Measurements from ENCODE around the gene MGMT.

Gene MGMT

DNA sequence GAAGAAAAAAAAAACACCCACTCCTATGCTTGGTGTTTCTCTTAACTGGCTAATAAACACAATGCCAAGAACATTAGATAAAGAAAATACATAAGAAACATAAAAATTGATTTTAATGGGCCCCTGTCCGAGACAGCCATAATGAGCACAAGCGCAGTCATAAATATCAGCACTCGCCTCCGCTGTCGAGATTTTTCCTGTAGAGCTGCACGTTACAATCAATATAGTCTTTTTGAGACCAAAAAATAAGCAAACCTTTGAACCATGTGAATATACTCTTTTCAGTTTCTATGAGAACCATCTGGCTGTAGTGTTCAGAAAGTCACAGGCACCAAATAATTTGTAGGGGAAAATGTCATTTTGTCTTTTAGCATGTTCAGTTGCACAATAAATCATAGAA lies 70.1 kb downstream of the MGMT start:
- Histone ChIP-seq H3K4me1 (ENCODE audit: control insufficient read depth, insufficient read depth, low read length) (no peaks in the 10 kb centered on the region), H3K9me3 (ENCODE audit: control insufficient read depth, low read length) (no peaks in the 10 kb centered on the region), H3K27ac (ENCODE audit: insufficient read depth, low read depth, low read length, poor library complexity, severe bottlenecking) (no peak overlapping the region), H3K27me3 (ENCODE audit: control insufficient read depth, insufficient read depth, low read length, poor library complexity, severe bottlenecking) (no peaks in the 10 kb centered on the region), H3K4me3 (ENCODE audit: insufficient read depth, low read depth, low read length) (no peak overlapping the region), H3K36me3 (ENCODE audit: control insufficient read depth, insufficient read depth, low read length) (no peaks in the 10 kb centered on the region)
- WGBS, 2 experiments, result 95% methylated on average over 6 of the region's 6 CpGs

DNA sequence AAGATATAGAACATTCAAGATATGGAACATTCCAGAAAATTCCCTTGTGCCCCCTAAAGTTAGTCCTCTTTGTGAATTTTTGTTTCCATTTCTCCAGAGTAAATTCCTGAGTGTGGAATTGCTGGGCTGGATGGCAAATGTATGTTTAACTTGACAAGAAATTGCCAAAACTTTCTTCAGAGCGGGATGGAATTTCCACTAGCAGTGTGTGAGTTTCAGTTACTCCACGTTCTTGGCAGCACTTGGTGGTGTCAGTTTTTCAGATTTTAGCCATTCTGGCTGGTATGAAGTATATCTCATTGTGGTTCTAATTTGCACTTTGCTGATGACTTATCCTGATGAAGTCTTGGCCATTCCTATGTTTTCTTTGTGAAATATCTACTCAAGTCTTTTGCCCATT lies 71.2 kb downstream of the MGMT start:
- Histone ChIP-seq H3K4me3 (ENCODE audit: insufficient read depth, low read depth, low read length) (no peak overlapping the region), H3K4me1 (ENCODE audit: control insufficient read depth, insufficient read depth, low read length) (peaks cover 4% of the 10 kb centered on the region), H3K27me3 (ENCODE audit: control insufficient read depth, insufficient read depth, low read length, poor library complexity, severe bottlenecking) (no peaks in the 10 kb centered on the region), H3K36me3 (ENCODE audit: control insufficient read depth, insufficient read depth, low read length) (no peaks in the 10 kb centered on the region), H3K9me3 (ENCODE audit: control insufficient read depth, low read length) (no peaks in the 10 kb centered on the region), H3K27ac (ENCODE audit: insufficient read depth, low read depth, low read length, poor library complexity, severe bottlenecking) (no peak overlapping the region)
- WGBS, 2 experiments, result 90 to 96% methylated on average over 2 of the region's 2 CpGs

DNA sequence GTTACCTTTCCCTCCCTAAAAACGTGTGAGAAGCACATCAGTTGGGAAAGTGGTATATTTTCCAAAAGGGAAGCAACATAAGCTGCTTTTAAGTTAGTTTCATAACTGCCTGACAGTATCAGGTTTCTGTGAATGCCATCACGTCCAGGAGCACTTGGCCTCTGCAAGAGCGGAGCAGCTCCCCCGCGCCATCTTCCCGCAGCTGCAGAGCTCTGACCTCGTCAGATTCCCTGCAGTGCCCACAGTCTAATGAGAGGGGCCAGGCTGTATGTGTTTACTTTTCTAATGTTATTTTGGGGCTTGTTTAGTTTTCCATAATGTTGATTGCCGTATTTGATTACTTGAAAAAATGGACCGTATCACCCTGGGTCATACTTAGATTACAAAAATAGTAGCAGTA lies 74.2 kb downstream of the MGMT start:
- no peak overlapping the region for H3K27ac ChIP-seq (ENCODE audit: insufficient read depth, low read depth, low read length, poor library complexity, severe bottlenecking)
- WGBS, 2 experiments, result 89 to 91% methylated on average over 9 of the region's 9 CpGs
- no peaks in the 10 kb centered on the region for H3K9me3 ChIP-seq (ENCODE audit: control insufficient read depth, low read length)
- peaks cover 7% of the 10 kb centered on the region for H3K4me1 ChIP-seq (ENCODE audit: control insufficient read depth, insufficient read depth, low read length)
- H3K4me3 ChIP-seq (ENCODE audit: insufficient read depth, low read depth, low read length), result no peak overlapping the region
- no peaks in the 10 kb centered on the region for H3K36me3 ChIP-seq (ENCODE audit: control insufficient read depth, insufficient read depth, low read length)
- H3K27me3 ChIP-seq (ENCODE audit: control insufficient read depth, insufficient read depth, low read length, poor library complexity, severe bottlenecking), result no peaks in the 10 kb centered on the region

DNA sequence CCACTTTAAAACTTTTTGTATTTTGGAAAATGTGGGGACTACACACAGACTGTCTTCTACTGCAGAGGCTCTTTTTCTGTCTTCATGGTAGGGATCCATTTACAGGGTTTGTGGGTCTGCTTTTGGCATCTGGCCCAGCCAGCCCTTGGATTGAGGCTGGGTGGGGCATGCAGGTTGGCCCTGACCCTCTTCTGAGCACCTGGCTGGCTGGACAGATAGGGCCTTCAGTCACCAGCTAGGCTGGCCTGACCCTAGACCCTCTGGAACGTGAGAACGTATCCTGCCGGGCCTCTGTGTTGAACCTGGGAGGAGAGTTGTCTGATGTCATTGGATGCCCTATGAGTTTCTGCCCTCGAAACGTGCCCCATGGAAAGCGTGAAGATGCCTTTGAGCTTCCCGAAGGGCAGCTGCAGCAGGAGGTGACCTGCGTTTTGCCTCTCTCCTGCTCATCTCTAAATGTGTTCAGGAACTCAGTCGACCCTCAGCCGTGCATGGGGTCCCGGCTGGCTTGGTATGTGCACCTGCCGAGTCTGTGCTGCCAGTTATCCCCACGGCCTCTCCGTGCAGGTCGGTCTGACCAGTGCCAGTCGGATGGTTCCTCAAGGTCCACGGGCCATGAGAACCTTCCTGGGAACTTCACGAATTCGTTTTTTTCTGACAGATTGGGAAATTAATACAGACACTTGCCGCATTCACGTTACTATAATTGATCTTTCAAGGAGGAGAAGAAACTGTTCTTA lies 74.9 kb downstream of the MGMT start:
- no peak overlapping the region for H3K4me3 ChIP-seq (ENCODE audit: insufficient read depth, low read depth, low read length)
- H3K27ac ChIP-seq (ENCODE audit: insufficient read depth, low read depth, low read length, poor library complexity, severe bottlenecking), result no peak overlapping the region
- no peaks in the 10 kb centered on the region for H3K9me3 ChIP-seq (ENCODE audit: control insufficient read depth, low read length)
- no peaks in the 10 kb centered on the region for H3K27me3 ChIP-seq (ENCODE audit: control insufficient read depth, insufficient read depth, low read length, poor library complexity, severe bottlenecking)
- WGBS, 2 experiments, result 95 to 96% methylated on average over 21 of the region's 21 CpGs
- H3K4me1 ChIP-seq (ENCODE audit: control insufficient read depth, insufficient read depth, low read length), result peaks cover 7% of the 10 kb centered on the region
- no peaks in the 10 kb centered on the region for H3K36me3 ChIP-seq (ENCODE audit: control insufficient read depth, insufficient read depth, low read length)

DNA sequence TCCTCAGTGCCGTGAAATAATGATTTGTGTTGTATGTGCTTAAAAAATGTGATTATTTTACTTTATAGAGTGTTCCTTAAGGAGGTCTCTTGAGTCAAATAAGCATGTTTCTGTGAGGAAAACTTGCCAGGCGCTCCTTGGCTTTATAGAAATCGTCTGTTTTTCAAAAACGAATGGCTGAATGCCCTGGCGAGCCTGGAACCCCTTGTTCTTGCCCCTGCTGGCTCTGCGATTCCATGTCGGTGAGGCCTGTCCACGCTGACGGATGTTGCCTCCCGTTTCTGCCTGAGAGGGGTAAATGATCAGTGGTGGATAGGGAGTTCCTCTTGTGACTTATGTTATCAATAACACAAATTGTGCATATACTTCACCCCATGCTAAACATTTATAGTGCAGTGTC lies 75.5 kb downstream of the MGMT start:
- Histone ChIP-seq H3K9me3 (ENCODE audit: control insufficient read depth, low read length) (no peaks in the 10 kb centered on the region), H3K36me3 (ENCODE audit: control insufficient read depth, insufficient read depth, low read length) (no peaks in the 10 kb centered on the region), H3K27me3 (ENCODE audit: control insufficient read depth, insufficient read depth, low read length, poor library complexity, severe bottlenecking) (no peaks in the 10 kb centered on the region), H3K4me3 (ENCODE audit: insufficient read depth, low read depth, low read length) (no peak overlapping the region), H3K4me1 (ENCODE audit: control insufficient read depth, insufficient read depth, low read length) (peaks cover 7% of the 10 kb centered on the region), H3K27ac (ENCODE audit: insufficient read depth, low read depth, low read length, poor library complexity, severe bottlenecking) (no peak overlapping the region)
- WGBS, 2 experiments, result 91 to 95% methylated on average over 9 of the region's 10 CpGs

DNA sequence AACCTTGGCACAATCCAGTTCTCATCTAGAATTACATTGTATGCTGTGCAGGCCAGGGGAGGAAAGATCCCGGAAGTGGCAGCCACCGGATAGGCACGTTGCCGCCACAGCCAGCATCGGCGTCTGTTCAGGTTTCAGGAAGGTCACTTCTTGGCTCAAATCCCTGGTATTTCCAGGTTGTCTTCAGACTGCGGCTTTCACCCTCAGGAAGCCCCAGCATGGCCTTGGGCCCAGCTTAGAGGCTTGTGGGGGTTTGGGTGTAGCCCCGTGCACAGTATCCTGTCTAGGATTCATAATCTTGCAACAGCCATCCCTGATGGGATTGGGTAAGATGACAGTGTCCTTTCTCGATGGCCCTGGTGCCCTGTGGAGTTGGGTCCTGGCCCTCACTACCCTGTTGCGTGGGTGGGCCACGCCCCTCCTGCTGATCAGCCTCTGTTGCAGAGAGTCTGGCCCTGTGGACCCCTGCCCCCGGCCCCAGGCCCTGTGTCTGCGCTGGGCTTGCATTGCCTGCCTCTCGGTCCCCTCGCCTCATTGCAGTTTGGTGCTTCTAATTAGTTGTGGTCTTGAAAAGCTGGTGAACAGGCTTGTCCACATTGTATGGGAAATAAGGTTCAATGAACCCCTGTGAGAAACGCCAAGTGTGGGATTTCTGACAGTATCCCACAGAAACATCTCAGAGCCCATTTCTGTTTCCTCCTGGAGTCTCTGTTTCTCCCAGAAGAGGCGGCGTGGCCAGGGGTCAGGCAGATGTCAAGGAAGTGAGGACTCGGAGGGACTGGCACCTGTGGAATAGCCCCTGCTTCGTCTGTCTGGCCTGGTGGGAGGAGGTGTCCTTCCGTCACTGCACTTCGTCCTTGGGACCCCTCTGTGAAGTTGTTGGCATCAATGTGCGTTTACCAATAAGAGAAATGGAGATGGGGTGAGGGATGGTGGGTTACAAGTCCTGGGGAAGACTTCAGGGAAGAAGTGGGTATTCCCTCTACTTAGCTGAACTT lies 77.5 kb downstream of the MGMT start:
- no peak overlapping the region for H3K27ac ChIP-seq (ENCODE audit: insufficient read depth, low read depth, low read length, poor library complexity, severe bottlenecking)
- H3K9me3 ChIP-seq (ENCODE audit: control insufficient read depth, low read length), result no peaks in the 10 kb centered on the region
- peaks cover 7% of the 10 kb centered on the region for H3K4me1 ChIP-seq (ENCODE audit: control insufficient read depth, insufficient read depth, low read length)
- 95% methylated on average over 23 of the region's 23 CpGs for WGBS, 2 experiments
- H3K4me3 ChIP-seq (ENCODE audit: insufficient read depth, low read depth, low read length), result no peak overlapping the region
- no peaks in the 10 kb centered on the region for H3K36me3 ChIP-seq (ENCODE audit: control insufficient read depth, insufficient read depth, low read length)
- no peaks in the 10 kb centered on the region for H3K27me3 ChIP-seq (ENCODE audit: control insufficient read depth, insufficient read depth, low read length, poor library complexity, severe bottlenecking)

DNA sequence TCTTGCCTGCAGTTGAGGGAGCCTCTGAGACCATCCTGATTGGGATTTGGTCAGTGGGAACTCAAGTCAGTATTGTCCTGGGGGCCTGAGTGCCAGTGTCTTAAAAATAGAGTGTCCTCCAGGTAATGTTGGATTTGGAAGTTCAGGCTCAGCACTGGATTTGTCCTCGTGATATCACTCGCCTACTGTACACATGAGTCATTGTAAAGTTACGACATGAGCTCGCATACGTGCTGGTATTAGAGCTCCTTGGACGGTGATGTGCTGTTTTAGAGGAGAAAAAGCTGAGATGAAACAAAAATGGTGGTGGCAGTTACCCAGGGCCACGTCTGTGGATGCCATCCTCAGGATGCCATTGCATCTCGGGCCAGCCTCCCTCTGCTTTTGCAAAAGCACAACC lies 78.2 kb downstream of the MGMT start:
- Histone ChIP-seq H3K9me3 (ENCODE audit: control insufficient read depth, low read length) (no peaks in the 10 kb centered on the region), H3K36me3 (ENCODE audit: control insufficient read depth, insufficient read depth, low read length) (no peaks in the 10 kb centered on the region), H3K4me3 (ENCODE audit: insufficient read depth, low read depth, low read length) (no peak overlapping the region), H3K27ac (ENCODE audit: insufficient read depth, low read depth, low read length, poor library complexity, severe bottlenecking) (no peak overlapping the region), H3K27me3 (ENCODE audit: control insufficient read depth, insufficient read depth, low read length, poor library complexity, severe bottlenecking) (no peaks in the 10 kb centered on the region), H3K4me1 (ENCODE audit: control insufficient read depth, insufficient read depth, low read length) (peaks cover 7% of the 10 kb centered on the region)
- WGBS, 2 experiments, result 96 to 98% methylated on average over 8 of the region's 8 CpGs

DNA sequence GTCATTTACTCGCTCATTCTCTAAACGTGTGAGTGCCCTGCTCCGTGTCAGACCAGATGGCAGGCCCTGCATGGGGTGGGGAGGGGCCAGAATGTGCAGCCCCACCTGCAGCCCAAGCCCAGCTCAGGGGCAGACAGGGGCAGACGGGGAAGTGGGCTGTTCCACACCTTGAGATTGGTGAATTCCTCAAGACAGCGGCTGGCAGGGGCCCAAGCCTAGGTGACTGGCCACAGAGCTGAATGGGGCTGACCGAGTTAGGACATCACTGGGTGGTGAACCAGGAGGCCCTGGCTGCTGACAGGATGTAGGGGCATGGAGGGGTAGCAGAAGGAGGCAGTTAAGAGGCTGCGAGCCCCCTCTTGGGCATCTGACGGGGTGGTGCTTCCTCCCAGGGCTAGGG lies 79.1 kb downstream of the MGMT start:
- no peak overlapping the region for H3K27ac ChIP-seq (ENCODE audit: insufficient read depth, low read depth, low read length, poor library complexity, severe bottlenecking)
- H3K27me3 ChIP-seq (ENCODE audit: control insufficient read depth, insufficient read depth, low read length, poor library complexity, severe bottlenecking), result no peaks in the 10 kb centered on the region
- WGBS, 2 experiments, result 77 to 80% methylated on average over 8 of the region's 8 CpGs
- no peak overlapping the region for H3K4me3 ChIP-seq (ENCODE audit: insufficient read depth, low read depth, low read length)
- H3K9me3 ChIP-seq (ENCODE audit: control insufficient read depth, low read length), result no peaks in the 10 kb centered on the region
- no peaks in the 10 kb centered on the region for H3K36me3 ChIP-seq (ENCODE audit: control insufficient read depth, insufficient read depth, low read length)
- H3K4me1 ChIP-seq (ENCODE audit: control insufficient read depth, insufficient read depth, low read length), result peaks cover 7% of the 10 kb centered on the region

DNA sequence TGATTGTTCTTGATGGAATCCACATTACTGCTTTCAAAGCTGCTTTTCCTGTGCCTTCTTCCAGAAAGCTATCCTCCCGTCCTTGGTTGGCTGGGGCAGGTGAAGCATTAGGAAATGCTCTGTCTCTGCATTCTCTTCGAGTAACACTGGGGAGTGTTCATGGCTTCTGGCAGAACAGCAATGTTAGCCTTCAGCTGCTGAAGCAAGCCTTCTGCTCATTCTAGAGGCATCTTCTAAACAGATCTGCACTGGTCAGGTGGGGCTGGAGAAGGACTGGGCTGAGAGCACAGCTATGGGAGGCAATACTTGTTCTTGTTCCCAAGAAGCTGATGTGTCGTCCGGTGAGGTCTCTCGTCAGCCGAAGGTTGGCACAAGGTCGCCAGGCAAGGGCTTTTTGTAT lies 80.6 kb downstream of the MGMT start:
- WGBS, 2 experiments, result 93 to 94% methylated on average over 7 of the region's 7 CpGs
- H3K4me1 ChIP-seq (ENCODE audit: control insufficient read depth, insufficient read depth, low read length), result peaks cover 7% of the 10 kb centered on the region
- H3K9me3 ChIP-seq (ENCODE audit: control insufficient read depth, low read length), result no peaks in the 10 kb centered on the region
- no peaks in the 10 kb centered on the region for H3K36me3 ChIP-seq (ENCODE audit: control insufficient read depth, insufficient read depth, low read length)
- H3K4me3 ChIP-seq (ENCODE audit: insufficient read depth, low read depth, low read length), result no peak overlapping the region
- no peaks in the 10 kb centered on the region for H3K27me3 ChIP-seq (ENCODE audit: control insufficient read depth, insufficient read depth, low read length, poor library complexity, severe bottlenecking)
- no peak overlapping the region for H3K27ac ChIP-seq (ENCODE audit: insufficient read depth, low read depth, low read length, poor library complexity, severe bottlenecking)

DNA sequence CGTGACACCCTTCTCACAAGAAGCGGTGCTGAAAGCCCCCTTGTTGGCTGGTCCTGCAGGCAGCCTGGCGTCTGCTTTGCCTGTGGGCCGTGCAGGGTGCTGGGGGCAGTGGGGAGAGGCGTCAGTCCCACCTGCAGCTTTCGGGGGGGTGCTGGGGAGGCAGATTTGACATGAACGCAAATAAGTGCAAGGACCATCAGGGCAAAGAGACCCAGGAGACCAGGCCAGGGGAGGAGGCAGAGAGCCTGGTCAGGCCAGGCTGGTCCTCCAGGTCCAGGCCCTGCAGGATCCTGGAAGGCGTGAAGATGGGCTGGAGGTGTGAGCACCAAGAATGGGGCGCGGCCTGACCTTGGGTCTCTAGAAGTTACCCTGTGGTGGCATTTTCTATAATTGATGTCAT lies 81.6 kb downstream of the MGMT start:
- no peak overlapping the region for H3K27ac ChIP-seq (ENCODE audit: insufficient read depth, low read depth, low read length, poor library complexity, severe bottlenecking)
- no peaks in the 10 kb centered on the region for H3K27me3 ChIP-seq (ENCODE audit: control insufficient read depth, insufficient read depth, low read length, poor library complexity, severe bottlenecking)
- H3K9me3 ChIP-seq (ENCODE audit: control insufficient read depth, low read length), result no peaks in the 10 kb centered on the region
- no peaks in the 10 kb centered on the region for H3K4me1 ChIP-seq (ENCODE audit: control insufficient read depth, insufficient read depth, low read length)
- 84 to 85% methylated on average over 10 of the region's 10 CpGs for WGBS, 2 experiments
- no peak overlapping the region for H3K4me3 ChIP-seq (ENCODE audit: insufficient read depth, low read depth, low read length)
- no peaks in the 10 kb centered on the region for H3K36me3 ChIP-seq (ENCODE audit: control insufficient read depth, insufficient read depth, low read length)

Data from ectodermal cell (in vitro differentiated cells).